HepG2 (cell line): ENCODE results near the gene AXDND1. TPM values are rescaled to one million over a fixed set of nuclear protein-coding genes. Genes with fewer than 3 reads are reported as not detected.

ENCODE experiments used
- DRAP1 ChIP-seq: IDR thresholded peaks from 2 replicates; pipeline ENCODE4 v1.6.1; 2016; ENCODE audit warnings: missing genetic modification reagents, missing compliant biosample characterization
- ESRRA ChIP-seq: sonication (generic); formaldehyde crosslinking; IDR thresholded peaks from 2 replicates; pipeline ENCODE4 v1.5.1; 2020; ENCODE audit warnings: mild to moderate bottlenecking, low read depth, missing genetic modification reagents
- FOXJ3 ChIP-seq: sonication (generic); formaldehyde crosslinking; IDR thresholded peaks from 2 replicates; pipeline ENCODE4 v1.4.0; 2020; ENCODE audit warnings: missing genetic modification reagents, mild to moderate bottlenecking, borderline replicate concordance
- HMGXB3 ChIP-seq: sonication (generic); formaldehyde crosslinking; IDR thresholded peaks from 2 replicates; pipeline ENCODE4 v1.4.0; 2020; ENCODE audit warnings: missing genetic modification reagents, borderline replicate concordance
- HNF1A ChIP-seq, 2 experiments: sonication (generic) in 1 of 2; formaldehyde crosslinking in 1 of 2; IDR thresholded peaks; 2 replicates each; pipeline versions ENCODE4 v1.4.0 to v1.6.1; 2016 to 2020; ENCODE audit warnings: borderline replicate concordance in 1 of 2, low read depth in 1 of 2, mild to moderate bottlenecking in 1 of 2, missing genetic modification reagents in 1 of 2
- HOXA9 ChIP-seq: sonication (generic); formaldehyde crosslinking; IDR thresholded peaks from 2 replicates; pipeline ENCODE4 v1.8.1; 2022; ENCODE audit warnings: missing genetic modification reagents, mild to moderate bottlenecking, moderate library complexity, borderline replicate concordance
- MYNN ChIP-seq: sonication (generic); formaldehyde crosslinking; IDR thresholded peaks from 2 replicates; pipeline ENCODE4 v1.4.0; 2020; ENCODE audit warnings: mild to moderate bottlenecking, low read depth, missing genetic modification reagents
- SMAD9 ChIP-seq: sonication (generic); formaldehyde crosslinking; IDR thresholded peaks from 2 replicates; pipeline ENCODE4 v1.5.1; 2020; ENCODE audit warnings: mild to moderate bottlenecking, missing genetic modification reagents
- STAT6 ChIP-seq: sonication (generic); formaldehyde crosslinking; IDR thresholded peaks from 2 replicates; pipeline ENCODE4 v1.4.0; 2020; ENCODE audit warnings: missing genetic modification reagents, mild to moderate bottlenecking, borderline replicate concordance
- SYNCRIP ChIP-seq: fragments of 200-400 bp; formaldehyde crosslinking; IDR thresholded peaks from 2 replicates; pipeline ENCODE4 v1.6.1; 2018; ENCODE audit warnings: mild to moderate bottlenecking, low read depth, low read length; ENCODE audit not compliant: insufficient read depth
- THAP7 ChIP-seq: sonication (generic); formaldehyde crosslinking; IDR thresholded peaks from 2 replicates; pipeline ENCODE4 v1.8.1; 2023; ENCODE audit warnings: mild to moderate bottlenecking, missing genetic modification reagents
- THRA ChIP-seq: sonication (generic); formaldehyde crosslinking; IDR thresholded peaks from 2 replicates; pipeline ENCODE4 v1.4.0; 2020; ENCODE audit warnings: missing genetic modification reagents, borderline replicate concordance
- polyA plus RNA-seq, 8 experiments: library from polyadenylated mRNA; depleted of rRNA in 3 of 8; stranded (reverse) in 7 of 8; unstranded in 1 of 8; fragments of >200 nt; fragmentation: Illumina TruSeq in 4 of 8; extraction: Trizol in 4 of 8; gene quantifications; 2 replicates each; pipeline versions ENCODE4 v1.2.1 to v1.2.3, GENCODE V29; 2011 to 2016; ENCODE audit warnings: low read depth in 4 of 8, missing spikeins in 1 of 8, mixed read lengths in 1 of 8; ENCODE audit not compliant: insufficient read depth in 1 of 8
- total RNA-seq, 5 experiments: library from RNA; depleted of rRNA; stranded (reverse); fragments of >200 nt; fragmentation: Illumina TruSeq; extraction: Trizol; gene quantifications; 2 replicates each; pipeline ENCODE4 v1.2.3, GENCODE V29; 2016; ENCODE audit warnings: low read depth in 1 of 5

The AXDND1 gene
- total and polyA plus RNA-seq, 2 of the 13 experiments (the other 11 are each of a cell fraction or from before 2014, with no cell fraction given) = 0.15 to 0.40 TPM

GRCh38 chr1:179365342-179366092 is at the start of gene AXDND1 (continued):
- TF ChIP-seq DRAP1 (CRISPR knock-in tag) = peak; percentile 18; the same call in 1 of the 2 replicates
- TF ChIP-seq HNF1A (IDR thresholded peaks at IDR 0.05; ENCODE audit: low read depth) = no peak
- TF ChIP-seq HNF1A (CRISPR knock-in tag; IDR thresholded peaks at IDR 0.05; ENCODE audit: borderline replicate concordance) = no peak
- TF ChIP-seq THRA (CRISPR knock-in tag) = no peak
- TF ChIP-seq HMGXB3 = no peak
- TF ChIP-seq HOXA9 (CRISPR knock-in tag) = no peak
- TF ChIP-seq MYNN (CRISPR knock-in tag) = no peak
- TF ChIP-seq STAT6 (CRISPR knock-in tag) = no peak
- no peak for TF ChIP-seq SMAD9 (CRISPR knock-in tag)
- no peak for TF ChIP-seq SYNCRIP
- no peak for TF ChIP-seq ESRRA (CRISPR knock-in tag)
- TF ChIP-seq THAP7 (CRISPR knock-in tag) = no peak; the same call in 1 of the 2 replicates
- peak; percentile 59; the same call in 1 of the 2 replicates for TF ChIP-seq FOXJ3
